ENCODE measurements around the gene UQCC3.

DNA sequence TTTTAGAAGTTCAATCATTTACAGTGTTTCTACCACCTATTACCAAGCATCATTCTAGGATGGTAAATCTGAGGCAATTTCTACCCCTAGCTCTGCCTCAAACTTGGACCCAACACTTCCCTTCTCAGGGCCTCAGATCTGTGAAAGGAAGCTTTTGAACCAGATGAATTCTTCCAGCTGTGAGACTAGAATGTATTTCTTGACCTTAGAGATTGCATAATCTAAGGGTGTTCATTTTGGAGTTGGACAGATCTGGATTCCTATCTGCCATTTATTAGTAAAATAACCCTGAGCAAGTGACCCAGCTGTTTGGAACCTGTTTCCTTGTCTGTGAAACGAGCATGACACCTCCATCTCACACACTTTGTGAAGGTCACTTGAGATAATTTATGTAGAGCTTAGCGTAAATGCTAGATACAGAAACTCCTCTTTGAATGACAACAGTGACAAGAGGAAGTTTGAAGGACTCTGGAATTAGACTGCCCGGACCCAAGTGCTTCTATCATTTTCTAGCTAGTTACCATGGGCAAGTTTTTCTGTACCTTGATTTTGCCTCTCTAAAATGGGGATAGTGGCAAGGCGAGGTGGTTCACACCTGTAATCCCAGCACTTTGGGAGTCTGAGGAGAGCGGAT, 14.6 kb upstream of the UQCC3 start:
- TF ChIP-seq POLR2A (IDR thresholded peaks at IDR 0.05) (no peak), EP300 (IDR thresholded peaks at IDR 0.05) (no peak)
